ENCODE measurements around the gene WDR27.
"Not testable (repeated sequence)": the region's sequence is repeated elsewhere in the genome, so short reads cannot be mapped to it uniquely, and the experiment has no call there.

WDR27 gene

GRCh38 chr6:169639653-169640278 lies 62.1 kb downstream of the WDR27 start:
- DNase-seq (ENCODE audit: low read depth) = no peak

DNA sequence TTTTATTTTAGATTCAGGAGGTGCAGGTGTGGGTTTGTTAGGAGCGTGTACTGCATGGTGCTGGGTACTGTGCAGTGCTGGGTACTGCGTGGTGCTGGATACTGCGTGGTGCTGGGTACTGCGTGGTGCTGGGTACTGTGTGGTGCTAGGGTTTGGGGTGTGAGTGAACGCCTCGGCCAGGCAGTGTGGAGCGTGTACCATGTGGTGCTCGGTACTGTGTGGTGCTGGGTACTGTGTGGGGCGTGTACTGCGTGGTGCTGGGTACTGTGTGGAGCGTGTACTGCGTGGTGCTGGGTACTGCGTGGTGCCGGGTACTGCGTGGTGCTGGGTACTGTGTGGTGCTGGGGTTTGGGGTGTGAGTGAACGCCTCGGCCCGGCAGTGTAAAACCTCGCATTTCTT lies 62.9 kb downstream of the WDR27 start:
- no peak for DNase-seq (ENCODE audit: low read depth)

- DNase-seq (ENCODE audit: low read depth) = no peak
Observed at GRCh38 chr6:169638388-169638787, 63.4 kb downstream of the WDR27 start.

DNA sequence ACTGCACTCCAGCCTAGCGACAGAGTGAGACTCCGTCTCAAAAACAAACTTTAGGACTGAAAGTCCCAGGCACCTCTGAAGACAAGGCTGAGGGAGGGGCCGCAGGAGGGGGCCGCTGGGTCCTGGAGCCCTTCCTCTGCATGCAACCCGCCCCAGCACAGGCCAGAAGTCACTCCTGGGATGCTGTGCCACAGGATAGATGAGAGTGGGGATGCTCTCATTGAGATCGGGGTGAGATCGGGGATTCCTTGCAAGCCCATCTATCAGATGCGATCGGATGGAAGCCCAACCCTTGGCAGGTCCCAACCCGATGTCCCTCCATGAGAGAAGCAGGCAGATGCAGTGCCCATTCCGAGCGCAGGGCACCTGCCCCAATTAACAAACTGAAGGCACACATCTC lies 66.5 kb downstream of the WDR27 start:
- DNase-seq (ENCODE audit: low read depth) = no peak

GRCh38 chr6:169632841-169633240 lies 69.0 kb downstream of the WDR27 start:
- DNase-seq (ENCODE audit: low read depth) = no peak

- no peak for DNase-seq (ENCODE audit: low read depth)
Observed at GRCh38 chr6:169629256-169629655, 72.6 kb downstream of the WDR27 start.

DNA sequence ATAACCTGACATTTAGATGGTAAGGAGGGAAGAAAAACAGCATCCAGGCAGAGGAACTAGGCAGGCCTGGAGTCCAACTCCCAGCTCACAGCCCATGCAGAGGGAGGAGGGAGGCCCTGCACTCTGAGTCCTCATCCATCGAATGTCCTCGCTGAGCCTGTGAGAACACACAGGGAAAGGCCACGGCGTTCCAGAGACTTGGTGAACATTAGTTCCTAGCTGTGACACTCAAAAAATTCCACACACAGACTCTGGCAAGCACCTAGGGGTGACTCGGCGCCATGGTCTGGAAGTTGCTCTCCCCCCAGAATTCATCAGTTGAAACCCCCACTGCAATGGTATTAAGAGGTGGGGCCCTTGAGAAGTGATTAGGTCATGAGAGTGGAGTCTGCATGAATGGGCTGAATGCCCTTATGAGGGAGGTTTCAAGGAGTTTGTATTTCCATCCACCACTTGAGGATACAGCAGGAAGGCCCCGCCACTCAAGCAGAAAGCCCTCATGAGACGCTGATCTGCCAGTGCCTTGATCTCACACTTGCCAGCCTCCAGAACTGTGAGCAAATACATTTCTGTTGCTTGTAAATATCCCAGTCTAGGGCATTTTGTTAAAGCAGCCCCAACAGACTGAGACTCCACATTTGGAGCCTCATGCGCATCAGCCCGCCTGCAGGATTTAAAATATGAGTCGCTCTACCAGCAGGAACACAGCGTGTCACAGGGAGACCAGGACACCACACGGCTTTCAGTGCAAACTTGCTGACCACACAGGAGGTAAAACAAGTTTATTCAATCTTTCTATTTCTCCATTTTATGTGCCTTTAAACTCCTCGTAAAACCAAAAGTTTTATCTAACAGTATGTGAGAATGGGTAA lies 73.9 kb downstream of the WDR27 start:
- DNase-seq (ENCODE audit: low read depth) = no peak

DNA sequence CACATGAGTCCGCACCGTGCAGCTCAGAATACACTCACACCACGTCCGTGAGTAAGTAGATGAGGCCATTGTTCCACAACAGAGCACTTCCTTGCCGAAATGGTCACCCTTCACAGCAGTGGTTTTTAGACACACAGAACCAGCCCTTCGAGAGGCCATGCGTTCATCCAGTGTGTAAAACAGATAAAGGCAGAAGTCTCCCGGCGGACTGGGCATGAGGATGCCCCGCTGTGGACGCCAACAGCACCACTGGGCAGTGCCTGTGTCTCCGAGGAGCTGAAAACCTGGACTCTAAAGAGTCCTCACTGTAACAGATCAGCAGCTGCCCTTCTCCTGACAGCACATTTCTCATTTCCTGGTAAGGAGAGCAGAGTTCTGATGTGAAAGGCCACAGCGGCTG lies 75.2 kb downstream of the WDR27 start:
- no peak for DNase-seq (ENCODE audit: low read depth)

GRCh38 chr6:169626169-169626568 lies 75.7 kb downstream of the WDR27 start:
- no peak for DNase-seq (ENCODE audit: low read depth)

DNA sequence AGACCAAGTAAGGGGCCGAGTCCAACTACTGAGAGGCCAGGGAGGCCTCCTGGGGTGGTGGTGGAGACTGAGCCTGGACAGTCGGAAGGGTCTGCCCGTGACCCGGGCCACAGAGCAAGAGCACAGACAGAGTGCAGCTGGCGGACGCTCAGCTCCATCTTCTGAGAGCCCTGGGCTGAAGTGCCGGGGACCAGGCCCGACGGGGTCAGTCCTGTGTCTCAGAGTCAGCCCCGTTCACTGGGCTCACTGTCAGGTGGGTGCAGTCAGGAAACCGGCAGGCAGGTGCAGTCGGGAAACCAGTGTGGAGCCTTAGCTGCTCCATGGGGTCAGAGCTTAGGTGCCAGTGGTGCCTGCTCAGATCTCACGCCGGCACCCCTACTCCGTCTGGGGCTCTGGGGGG lies 76.5 kb downstream of the WDR27 start:
- DNase-seq (ENCODE audit: low read depth) = no peak

- no peak for DNase-seq (ENCODE audit: low read depth)
Observed at GRCh38 chr6:169624785-169625184, 77.0 kb downstream of the WDR27 start.

GRCh38 chr6:169623975-169624374 lies 77.9 kb downstream of the WDR27 start:
- DNase-seq (ENCODE audit: low read depth) = no peak

DNA sequence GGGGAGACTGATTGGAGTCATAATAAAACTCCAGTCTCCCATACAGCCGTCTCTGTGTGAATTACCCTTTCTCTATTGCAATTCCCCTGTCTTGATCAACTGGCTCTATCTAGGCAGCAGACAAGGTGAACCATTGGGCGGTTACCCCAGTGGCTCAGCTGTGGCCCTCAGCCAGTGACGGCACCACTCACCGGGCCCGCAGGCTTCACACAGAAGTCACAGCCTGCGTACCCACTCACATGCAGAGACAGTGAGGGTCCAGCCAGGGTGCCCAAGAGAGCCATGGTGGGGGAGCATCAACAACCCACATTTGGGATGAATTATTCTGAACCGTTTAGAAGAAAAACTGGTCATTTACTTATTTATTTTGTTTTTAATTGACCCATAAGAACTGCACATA lies 78.5 kb downstream of the WDR27 start:
- no peak for DNase-seq (ENCODE audit: low read depth)

- no peak for DNase-seq (ENCODE audit: low read depth)
Observed at GRCh38 chr6:169622618-169623017, 79.2 kb downstream of the WDR27 start.

GRCh38 chr6:169621311-169621710 lies 80.5 kb downstream of the WDR27 start:
- DNase-seq (ENCODE audit: low read depth) = no peak

DNA sequence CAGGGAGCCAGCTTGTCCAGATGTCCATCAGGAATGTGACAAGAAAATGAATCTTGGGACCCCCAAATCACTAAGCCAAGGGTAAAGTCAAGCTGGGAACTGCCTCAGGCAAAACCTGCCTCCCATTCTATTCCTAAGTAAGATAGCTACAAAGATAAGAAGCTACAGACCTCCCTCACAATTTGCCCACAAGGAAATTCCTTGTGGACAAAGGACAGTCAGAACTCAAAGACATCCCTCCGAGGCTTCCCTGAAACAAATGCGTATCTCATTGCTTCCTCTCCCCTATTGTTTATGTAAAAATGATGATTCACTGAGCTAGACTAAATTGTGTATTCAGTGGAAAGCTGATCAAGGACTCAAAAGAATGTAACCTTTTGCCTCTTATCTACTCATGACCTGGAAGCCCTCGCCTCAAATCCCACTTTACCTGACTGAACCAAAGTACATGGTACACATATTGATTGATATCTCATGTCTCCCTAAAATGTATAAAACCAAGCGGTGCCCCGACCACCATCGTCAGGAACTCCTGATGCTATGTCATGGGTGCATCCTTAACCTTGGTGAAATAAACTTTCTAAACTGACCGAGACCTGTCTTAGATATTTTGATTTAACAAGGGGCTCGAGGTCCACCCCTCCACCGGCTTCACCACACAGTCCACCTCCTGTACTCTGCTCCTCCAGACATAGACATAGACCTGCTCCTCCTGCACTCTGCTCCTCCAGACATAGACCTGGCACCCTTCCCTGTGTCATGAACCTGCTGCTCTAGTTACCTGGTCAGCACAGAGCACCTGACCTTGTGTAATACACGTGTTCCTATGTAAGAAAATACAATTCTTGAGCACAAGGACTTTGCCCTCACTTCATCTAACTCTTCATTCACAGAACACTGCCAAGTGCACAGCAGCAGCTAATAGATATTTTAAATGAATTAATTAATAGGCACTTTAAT lies 81.4 kb downstream of the WDR27 start:
- DNase-seq (ENCODE audit: low read depth) = no peak

GRCh38 chr6:169619650-169620049 lies 82.2 kb downstream of the WDR27 start:
- DNase-seq (ENCODE audit: low read depth) = no peak

- no peak for DNase-seq (ENCODE audit: low read depth)
Observed at GRCh38 chr6:169618526-169619490, 83.0 kb downstream of the WDR27 start.

GRCh38 chr6:169617562-169617961 lies 84.3 kb downstream of the WDR27 start:
- no peak for DNase-seq (ENCODE audit: low read depth)

- not testable (repeated sequence) for DNase-seq (ENCODE audit: low read depth)
Observed at GRCh38 chr6:169608609-169609008, 93.2 kb downstream of the WDR27 start.

DNA sequence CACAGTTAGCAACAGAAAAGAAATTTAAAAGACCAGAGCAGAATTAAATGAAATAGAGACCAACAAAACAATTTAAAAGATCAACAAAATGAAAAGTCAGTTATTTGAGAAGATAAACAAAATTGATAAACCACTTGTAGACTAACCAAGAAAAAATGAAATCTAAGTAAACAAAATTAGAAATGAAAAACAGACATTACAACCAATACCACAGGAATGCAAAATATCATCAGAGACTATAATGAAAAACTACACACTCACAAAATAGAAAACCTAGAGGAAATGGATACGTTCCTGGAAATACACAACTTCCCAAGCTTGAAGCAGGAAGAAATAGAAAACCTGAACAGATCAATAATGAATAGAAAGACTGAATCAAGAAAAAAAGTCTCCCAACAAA lies 97.8 kb downstream of the WDR27 start:
- no peak for DNase-seq (ENCODE audit: low read depth)

All from activated T-helper 9 cell treated with anti-CD3 and anti-CD28 coated beads, Interleukin-2, amount 50 U/mL, for 16 hours (primary cell).